ENCODE results near the gene RBM48.
"Not testable (repeated sequence)": the region's sequence is repeated elsewhere in the genome, so short reads cannot be mapped to it uniquely, and the experiment has no call there.

RBM48 gene

DNA sequence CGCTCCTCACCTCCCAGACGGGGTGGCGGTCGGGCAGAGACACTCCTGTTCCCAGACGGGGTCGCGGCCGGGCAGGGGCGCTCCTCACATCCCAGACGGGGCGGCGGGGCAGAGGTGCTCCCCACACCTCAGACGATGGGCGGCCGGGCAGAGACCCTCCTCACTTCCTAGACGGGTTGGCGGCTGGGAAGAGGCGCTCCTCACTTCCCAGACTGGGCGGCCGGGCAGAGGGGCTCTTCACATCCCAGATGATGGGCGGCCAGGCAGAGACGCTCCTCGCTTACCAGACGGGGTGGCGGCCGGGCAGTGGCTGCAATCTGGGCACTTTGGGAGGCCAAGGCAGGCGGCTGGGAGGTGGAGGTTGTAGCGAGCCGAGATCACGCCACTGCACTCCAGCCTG lies 16.5 kb downstream of the RBM48 start:
- not testable (repeated sequence) for DNase-seq (ENCODE audit: low read depth in 2 of 2)

DNA sequence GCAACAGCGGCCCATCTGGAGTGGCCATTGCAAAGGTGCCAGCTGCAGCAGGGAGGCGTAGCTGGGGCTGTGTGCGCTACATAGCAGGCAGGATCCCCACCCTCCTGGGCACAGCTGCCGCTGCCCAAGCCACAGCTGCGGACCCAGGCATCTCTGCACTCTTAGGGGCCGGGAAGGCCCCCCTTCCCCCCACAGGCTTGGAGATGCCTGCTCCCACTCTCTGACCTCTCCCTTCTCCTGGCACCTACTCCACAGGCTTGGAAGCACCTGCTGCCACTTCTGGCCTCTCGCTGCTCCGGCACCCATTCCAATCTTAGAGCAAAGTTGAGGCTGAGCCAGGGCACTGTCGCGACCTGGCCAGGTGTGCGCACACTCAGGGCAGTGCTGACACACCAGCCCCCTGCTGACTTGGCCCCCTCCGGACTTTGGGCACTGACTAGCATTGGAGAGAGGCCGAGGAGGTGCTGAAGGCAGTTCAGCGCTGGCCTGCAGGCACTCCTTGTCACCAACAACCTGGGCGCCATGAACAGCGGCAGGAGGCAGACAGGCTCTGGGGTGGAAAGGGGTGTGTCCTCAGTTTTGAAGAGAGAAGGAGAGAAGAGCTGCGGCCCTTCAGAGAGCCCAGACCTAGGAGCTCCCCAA lies 18.4 kb downstream of the RBM48 start:
- no peak for DNase-seq (ENCODE audit: low read depth in 2 of 2)

DNA sequence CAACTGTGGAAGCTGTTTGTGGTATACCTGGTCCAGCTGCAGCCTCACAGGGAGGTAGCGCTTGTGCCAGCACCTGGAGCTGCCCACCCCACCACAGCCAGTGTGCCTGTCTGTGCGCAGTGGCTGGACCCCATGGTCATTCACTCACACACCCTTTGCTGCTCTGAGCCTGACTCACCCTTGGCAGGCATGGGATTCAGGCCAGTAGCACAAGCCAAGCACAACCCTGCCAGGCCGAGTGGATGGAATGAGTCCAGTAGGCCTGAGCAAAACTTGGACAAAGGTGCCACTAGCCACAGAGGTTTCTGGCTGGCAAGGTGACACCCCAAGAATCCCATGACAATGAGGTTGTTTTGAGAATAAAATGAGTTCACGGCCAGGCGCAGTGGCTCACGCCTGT lies 19.0 kb downstream of the RBM48 start:
- DNase-seq (ENCODE audit: low read depth in 2 of 2), result no peak

DNA sequence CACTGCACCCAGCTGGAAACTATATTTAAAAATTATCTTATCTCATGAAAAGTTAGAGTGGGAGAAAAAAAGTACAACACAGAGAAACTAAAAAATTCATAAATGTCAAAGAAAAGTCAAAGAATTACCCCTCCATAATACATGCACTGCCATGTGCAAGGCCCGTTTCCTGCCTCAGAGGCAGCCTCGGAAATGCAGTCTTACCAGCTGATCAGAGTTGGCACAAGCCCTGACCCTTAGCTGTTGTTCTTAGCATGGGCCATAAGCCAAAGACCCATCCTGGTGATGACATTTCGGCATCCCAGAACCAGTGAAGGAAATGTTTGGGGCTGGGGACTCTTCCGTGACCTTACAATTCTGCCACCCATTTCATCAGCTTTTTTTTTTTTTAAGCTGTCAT lies 21.6 kb downstream of the RBM48 start:
- DNase-seq (ENCODE audit: low read depth in 2 of 2), result no peak

DNA sequence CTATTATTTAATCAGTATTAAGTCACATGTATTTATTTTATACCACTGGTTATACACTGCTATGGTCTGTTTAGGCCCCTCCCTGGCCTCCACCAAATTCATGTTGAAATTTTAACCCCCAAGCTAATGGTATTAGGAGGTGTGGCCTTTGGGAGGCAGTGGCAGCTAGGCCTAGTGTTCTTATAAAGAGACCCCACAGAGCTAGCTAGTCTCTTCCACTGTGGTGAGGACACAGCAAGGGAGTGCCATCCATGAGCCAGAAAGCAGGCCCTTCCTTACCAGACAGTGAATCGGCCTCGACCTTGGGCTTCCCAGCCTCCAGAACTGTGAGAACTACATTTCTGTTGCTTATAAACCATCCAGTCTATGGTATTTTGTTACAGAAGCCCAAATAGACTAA lies 28.7 kb downstream of the RBM48 start:
- no peak for DNase-seq (ENCODE audit: low read depth in 2 of 2)

DNA sequence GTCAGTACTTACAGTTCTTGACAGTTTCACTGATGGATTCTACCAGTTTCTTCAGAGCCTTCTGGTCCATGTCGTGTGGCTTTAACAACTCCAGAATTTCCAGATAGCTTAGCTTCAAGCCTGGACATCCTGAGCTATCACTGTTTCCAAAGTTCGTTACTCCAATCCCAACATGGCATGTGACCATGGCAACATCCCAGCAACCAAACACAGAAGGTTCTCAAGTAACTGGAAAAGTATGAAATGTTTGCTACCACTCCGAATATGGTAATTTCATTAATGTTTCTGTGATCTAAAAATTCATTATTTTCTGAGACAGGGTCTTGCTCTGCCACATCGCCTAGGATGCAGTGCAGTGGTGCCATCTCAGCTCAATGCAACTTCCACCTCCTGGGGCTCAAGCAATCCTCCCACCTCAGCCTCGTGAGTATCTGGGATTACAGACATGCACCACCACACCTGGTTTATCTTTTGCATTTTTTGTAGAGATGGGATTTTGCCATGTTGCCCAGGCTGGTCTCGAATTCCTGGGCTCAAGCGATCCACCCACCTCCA lies 29.3 kb downstream of the RBM48 start:
- DNase-seq (ENCODE audit: low read depth in 2 of 2), result no peak

DNA sequence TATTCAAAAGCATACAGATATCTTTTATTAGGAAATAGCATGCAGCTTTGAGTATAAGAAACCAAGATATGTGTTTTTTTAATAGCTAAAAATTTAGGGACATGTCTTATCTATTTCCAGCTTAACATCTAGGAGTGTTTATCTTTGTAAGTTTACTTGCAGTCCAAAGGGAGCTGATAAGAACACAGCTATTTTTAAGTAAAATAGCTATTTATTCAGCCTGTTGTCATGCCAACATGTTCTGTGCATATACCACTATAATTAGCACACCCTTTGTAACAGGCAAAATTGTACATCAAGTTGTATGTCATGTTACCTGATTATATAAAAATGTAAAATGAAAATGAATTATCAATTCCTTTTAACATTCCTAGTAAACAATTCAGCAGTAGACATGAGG lies 32.0 kb downstream of the RBM48 start:
- no peak for DNase-seq (ENCODE audit: low read depth in 2 of 2)

DNA sequence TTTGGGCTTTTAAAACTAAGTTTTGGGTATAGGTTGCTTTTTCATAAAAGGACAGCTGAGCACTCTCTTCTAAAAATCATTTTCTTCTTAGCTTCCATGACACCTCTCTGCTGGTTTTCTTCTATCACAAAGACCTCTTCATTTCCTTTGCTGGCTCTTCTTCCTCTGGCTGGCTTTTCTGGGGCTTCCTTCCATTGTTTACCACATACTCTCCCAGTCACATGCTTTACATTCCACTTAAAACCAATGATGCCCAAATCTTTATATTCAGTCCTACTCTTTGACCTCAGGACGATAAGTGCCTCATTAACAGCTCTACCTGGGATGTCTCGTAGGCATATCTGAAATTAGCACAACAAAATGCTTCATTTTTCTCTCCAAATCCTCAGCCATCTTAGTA lies 34.8 kb downstream of the RBM48 start:
- no peak for DNase-seq (ENCODE audit: low read depth in 2 of 2)

DNA sequence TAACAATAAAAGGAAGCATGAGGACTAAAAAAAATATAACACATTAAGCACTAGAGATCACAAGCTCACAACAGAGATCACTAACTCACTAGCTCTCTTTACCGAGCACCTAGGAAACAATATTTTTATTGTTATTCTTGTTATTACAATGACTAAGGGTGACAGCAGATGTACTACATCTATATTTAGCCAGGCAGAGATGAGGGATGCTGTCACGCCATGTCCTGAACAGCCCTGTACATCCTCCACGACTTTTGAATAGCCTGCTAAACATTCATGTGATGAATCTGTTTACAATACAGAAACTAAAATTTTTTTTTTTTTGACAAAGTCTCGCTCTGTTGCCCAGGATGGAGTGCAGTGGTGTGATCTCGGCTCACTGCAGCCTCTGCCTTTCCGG lies 38.9 kb downstream of the RBM48 start:
- no peak for DNase-seq (ENCODE audit: low read depth in 2 of 2)

DNA sequence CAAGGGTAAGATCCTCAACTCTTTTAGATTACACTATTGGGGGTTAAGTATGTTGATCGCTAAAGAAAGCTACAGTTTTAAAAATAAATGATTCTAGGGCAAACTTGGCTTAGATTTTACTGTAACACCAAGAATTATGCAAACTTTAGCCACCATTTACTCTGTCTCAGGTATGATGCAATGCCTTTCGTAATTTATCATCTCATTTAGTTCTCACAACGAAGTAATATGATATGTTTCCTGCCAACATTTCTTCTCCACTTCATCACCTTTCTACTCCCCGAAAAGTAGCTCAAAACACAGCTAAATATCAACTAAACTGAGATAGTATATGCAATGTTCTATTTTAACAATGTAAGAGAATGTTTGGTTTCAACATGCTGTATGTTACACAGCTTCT lies 40.5 kb downstream of the RBM48 start:
- no peak for DNase-seq (ENCODE audit: low read depth in 2 of 2)

DNA sequence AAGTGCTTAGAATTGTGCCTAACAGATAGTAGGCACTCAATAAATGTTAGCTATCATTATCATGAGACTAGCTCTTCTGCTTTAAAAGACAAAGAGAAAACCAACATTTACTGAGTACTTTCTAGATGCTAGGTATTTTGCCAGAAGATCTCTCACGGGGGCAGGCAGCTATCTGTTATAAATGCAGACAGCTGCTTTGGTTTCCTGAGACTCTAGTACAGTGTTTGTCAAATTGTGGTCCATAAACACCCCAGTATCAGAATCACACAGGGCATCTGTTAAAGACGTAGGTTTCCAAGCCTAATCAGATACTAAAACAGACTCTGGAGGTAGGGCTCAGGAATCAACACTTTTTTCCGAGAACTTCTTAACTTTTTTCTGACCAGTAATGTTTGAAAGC lies 47.7 kb downstream of the RBM48 start:
- no peak for DNase-seq (ENCODE audit: low read depth in 2 of 2)

DNA sequence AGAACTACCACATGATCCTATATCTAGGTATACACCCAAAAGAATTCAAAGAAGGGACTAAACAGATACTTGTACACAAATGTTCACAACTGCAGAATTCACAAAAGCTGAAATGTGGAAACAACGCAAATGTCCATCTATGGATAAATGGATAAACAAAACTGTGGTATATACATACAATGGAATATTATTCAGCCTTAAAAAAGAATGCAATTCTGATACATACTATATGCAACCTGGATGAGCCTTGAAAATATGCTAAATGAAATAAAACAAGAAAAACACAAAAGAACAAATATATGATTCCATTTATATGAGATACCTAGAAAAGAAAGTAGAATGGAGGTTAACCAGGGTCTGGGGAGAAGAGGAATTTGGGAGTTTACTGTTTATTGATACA lies 54.4 kb downstream of the RBM48 start:
- DNase-seq (ENCODE audit: low read depth in 2 of 2), result no peak

DNA sequence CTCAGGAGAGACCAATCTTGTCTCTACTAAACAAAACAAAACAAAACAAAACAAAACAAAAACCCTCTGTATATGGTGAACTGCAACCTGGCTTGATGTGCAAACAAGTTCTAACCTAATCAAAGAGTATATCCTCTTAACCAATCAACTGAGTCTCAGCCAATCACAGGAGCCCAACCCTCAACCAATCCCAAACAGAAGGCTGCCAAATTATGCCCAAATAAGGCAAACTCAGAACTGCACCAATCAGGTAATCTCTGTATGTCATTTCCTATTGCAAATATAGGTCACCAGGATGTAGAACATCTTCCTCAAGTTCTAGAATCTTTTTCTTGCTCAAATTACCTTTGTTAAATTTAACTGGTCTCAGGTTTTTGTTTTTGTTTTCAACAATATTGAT lies 56.4 kb downstream of the RBM48 start:
- no peak for DNase-seq (ENCODE audit: low read depth in 2 of 2)

DNA sequence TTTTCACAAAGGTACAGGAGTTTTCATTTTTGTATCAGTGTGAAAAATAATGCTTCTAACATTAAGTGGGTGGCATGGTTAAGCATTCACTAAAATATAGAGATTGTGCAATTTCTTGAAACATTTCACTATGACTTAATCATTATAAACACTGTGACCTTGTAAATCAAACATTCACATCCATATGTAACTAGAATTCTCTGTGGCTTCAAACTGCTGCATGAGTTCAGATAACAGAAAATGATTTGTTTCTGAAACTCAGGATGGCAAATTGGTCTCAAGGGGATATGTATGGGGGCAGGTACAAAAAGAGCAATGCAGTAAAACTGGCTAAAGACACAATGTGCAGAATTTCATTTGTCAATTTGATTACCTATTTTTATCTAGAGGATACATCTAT lies 57.8 kb downstream of the RBM48 start:
- no peak for DNase-seq (ENCODE audit: low read depth in 2 of 2)

DNA sequence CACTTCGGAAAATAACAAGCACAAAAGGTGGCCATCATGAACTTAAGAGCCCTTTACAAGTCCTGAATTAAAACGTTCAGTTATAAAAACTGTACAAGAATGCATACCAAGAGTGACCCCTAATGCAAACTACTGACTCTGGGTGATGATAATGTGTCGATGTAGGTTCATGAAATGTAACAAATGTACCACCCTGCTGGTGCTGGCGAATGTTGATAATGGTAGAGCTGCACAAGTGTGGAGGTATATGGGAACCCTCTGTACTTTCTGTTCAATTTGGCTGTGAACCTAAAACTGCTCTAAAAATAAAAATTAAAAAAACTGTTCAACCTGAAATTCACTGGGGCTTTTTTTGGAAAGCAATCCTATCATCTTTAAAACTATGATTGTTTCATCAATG lies 58.2 kb downstream of the RBM48 start:
- DNase-seq (ENCODE audit: low read depth in 2 of 2), result no peak
